Fibroblast of the aortic adventitia (primary cell): Measurements from ENCODE around the gene CKS1B. TPM values are rescaled to one million over a fixed set of nuclear protein-coding genes. Genes with fewer than 3 reads are reported as not detected.

Experiments
- DNase-seq: peaks from one replicate; pipeline ENCODE4 v3.0.0-alpha.2; 2010; ENCODE audit warnings: low read depth
- H3K4me3 ChIP-seq: 2 replicates; pipeline ENCODE4 v1.5.1; 2011; ENCODE audit warnings: low read depth, mild to moderate bottlenecking, control low read depth, low read length, moderate library complexity
- total RNA-seq: library from RNA; depleted of rRNA; stranded (reverse); fragments of >200 nt; gene quantifications from 2 replicates; pipeline ENCODE4 v1.2.3, GENCODE V29; 2012; ENCODE audit warnings: low replicate concordance
- TF ChIP-seq, protein P1 (sequence below): IDR thresholded peaks from 2 replicates; pipeline ENCODE4 v1.5.1; 2011; ENCODE audit warnings: mild to moderate bottlenecking, low read length, control low read depth, inconsistent platforms; ENCODE audit not compliant: insufficient read depth

CKS1B gene
- total RNA-seq, 1 donor: 80.7 TPM

GRCh38 chr1:154988058-154988954 is 13.8 kb downstream of the CKS1B start:
- DNase-seq: no peak
- H3K4me3 ChIP-seq: no peak overlapping the region
- TF ChIP-seq, protein P1, sequence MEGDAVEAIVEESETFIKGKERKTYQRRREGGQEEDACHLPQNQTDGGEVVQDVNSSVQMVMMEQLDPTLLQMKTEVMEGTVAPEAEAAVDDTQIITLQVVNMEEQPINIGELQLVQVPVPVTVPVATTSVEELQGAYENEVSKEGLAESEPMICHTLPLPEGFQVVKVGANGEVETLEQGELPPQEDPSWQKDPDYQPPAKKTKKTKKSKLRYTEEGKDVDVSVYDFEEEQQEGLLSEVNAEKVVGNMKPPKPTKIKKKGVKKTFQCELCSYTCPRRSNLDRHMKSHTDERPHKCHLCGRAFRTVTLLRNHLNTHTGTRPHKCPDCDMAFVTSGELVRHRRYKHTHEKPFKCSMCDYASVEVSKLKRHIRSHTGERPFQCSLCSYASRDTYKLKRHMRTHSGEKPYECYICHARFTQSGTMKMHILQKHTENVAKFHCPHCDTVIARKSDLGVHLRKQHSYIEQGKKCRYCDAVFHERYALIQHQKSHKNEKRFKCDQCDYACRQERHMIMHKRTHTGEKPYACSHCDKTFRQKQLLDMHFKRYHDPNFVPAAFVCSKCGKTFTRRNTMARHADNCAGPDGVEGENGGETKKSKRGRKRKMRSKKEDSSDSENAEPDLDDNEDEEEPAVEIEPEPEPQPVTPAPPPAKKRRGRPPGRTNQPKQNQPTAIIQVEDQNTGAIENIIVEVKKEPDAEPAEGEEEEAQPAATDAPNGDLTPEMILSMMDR: no peak

GRCh38 chr1:154989195-154989860 is 14.8 kb downstream of the CKS1B start:
- DNase-seq: no peak
- TF ChIP-seq, protein P1: no peak

GRCh38 chr1:154990276-154990675 is 15.8 kb downstream of the CKS1B start:
- TF ChIP-seq, protein P1: no peak
- no peak for DNase-seq
- H3K4me3 ChIP-seq: no peak overlapping the region

More at GRCh38 chr1:154989195-154989860, 14.8 kb downstream of the CKS1B start:
- H3K4me3 ChIP-seq: no peak overlapping the region

DNA sequence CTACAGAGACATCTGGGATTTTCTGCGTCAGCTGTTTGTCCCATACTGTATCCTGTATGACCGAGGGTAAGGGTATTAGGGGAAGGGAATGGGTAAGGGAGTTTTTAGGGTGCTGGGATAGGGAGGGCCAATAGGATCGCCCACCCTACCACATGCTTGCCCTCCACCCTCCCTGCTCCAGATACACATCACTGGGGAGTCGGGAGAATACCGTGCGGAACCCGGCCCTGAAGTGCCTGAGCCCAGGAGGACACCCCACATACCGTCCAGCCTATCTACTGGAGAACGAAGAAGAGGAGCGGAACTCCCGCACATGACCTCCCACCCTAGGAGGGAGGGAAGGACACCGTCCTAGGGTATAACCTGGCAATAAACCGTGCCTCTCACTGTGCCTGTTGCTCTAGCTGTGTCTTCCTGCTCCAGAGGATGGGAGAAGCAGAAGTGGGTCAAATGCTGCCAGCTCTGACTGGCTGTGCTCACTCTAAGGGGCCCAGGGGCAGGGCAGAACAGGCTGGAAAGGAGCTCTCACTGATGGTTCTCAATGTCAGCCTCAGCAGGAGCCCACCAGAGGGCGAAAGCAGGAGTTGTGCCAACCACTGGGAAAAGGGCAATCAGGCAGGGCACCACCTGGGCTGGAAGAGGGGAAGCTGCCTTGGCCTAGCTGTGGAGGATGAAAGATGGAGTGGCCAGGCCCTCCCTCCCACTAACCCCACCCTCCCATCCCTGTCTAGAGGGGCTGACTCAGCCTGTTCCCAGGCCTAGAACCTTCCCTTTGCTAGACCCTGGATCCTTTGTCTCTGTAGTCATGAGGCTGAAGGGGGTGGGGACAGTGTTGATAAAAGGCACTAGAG is 18.5 kb downstream of the CKS1B start:
- peak; percentile 51 for DNase-seq
- TF ChIP-seq, protein P1: peak; percentile 15
- no peak overlapping the region for H3K4me3 ChIP-seq

DNA sequence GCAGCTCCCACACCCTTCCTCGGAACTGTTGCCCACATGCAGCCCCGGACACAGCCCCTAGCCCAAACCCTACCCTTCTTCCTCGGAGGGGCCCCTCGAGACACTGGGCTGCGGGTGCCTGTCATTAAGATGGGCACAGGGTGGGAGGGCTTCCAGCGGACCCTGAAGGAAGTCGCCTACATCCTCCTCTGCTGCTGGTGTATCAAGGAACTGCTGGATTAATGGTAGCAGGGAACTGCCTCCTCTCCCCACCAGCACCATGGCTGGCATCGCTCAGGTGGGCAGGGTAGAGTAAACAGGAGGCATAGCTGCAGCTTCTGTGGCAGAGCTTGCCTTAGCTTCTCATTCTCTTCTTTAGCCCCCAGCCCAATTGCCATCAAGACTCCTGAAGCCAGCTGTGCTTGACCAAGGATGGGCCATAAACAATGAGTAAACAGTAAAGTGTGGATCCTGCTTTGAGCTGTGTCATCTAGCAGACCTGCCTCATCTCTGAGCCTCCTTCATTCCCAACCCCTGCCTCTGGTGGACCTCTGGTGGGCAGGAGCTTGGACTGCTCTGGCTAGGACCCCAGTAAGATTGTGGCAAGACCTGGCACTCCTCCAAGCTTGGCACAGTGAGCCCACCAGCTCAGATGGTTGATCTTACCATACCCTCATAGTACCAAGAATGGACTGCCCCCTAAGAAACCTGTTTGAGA is 19.2 kb downstream of the CKS1B start, which contains the start of gene LENEP:
LENEP (plus strand) TSS at position 15 of the 697 bp plus-strand sequence; CDS start at position 37, 22 bp downstream.
- no peak for DNase-seq
- TF ChIP-seq, protein P1: no peak
- no peak within 1 kb of the TSS for H3K4me3 ChIP-seq

GRCh38 chr1:154994269-154994587 is 19.7 kb downstream of the CKS1B start:
- TF ChIP-seq, protein P1: no peak
- H3K4me3 ChIP-seq: no peak overlapping the region
- peak; percentile 20 for DNase-seq
